K562 (cell line): Measurements from ENCODE around the gene CHPF2. TPM values are rescaled to one million over a fixed set of nuclear protein-coding genes. Genes with fewer than 3 reads are reported as not detected.

Source experiments
- ARID1B ChIP-seq: fragments of 450-650 bp; IDR thresholded peaks from 2 replicates; pipeline ENCODE4 v1.6.1; 2016; ENCODE audit warnings: antibody characterized with exemption, mild to moderate bottlenecking, inconsistent platforms
- BCL6 ChIP-seq: fragments of 250-450 bp; sonication (Bioruptor Pico); IDR thresholded peaks from 2 replicates; pipeline ENCODE4 v1.4.0; 2020
- CBFA2T2 ChIP-seq: fragments of 450-650 bp; conservative IDR thresholded peaks from 2 replicates; pipeline ENCODE4 v1.6.1; 2017; ENCODE audit warnings: mild to moderate bottlenecking
- CBFB ChIP-seq: sonication (generic); formaldehyde crosslinking; IDR thresholded peaks from 2 replicates; pipeline ENCODE4 v1.4.0; 2020; ENCODE audit warnings: mild to moderate bottlenecking, missing genetic modification reagents
- CEBPG ChIP-seq, 3 experiments: fragments of 200-800 bp in 1 of 3; sonication (Bioruptor generic) in 1 of 3; sonication (generic) in 1 of 3; formaldehyde crosslinking in 1 of 3; IDR thresholded peaks in 2 of 3; conservative IDR thresholded peaks in 1 of 3; 2 replicates each; pipeline versions ENCODE4 v1.6.1 to v1.8.0; 2016 to 2022; ENCODE audit warnings: missing compliant biosample characterization in 2 of 3, missing genetic modification characterization in 2 of 3, mild to moderate bottlenecking in 1 of 3, missing genetic modification reagents in 1 of 3
- DDX20 ChIP-seq: fragments of 450-650 bp; IDR thresholded peaks from 2 replicates; pipeline ENCODE4 v1.6.1; 2016; ENCODE audit warnings: missing genetic modification characterization, low read depth, mild to moderate bottlenecking, missing compliant biosample characterization, moderate library complexity
- DPF2 ChIP-seq: fragments of 450-650 bp; IDR thresholded peaks from 2 replicates; pipeline ENCODE4 v1.6.1; 2016
- ESRRB ChIP-seq: fragments of 250-450 bp; sonication (Bioruptor Pico); IDR thresholded peaks from 2 replicates; pipeline ENCODE4 v1.5.0; 2020; ENCODE audit warnings: mild to moderate bottlenecking, moderate library complexity, borderline replicate concordance
- FOS ChIP-seq: IDR thresholded peaks from 3 replicates; pipeline ENCODE4 v1.6.1; 2011; ENCODE audit not compliant: insufficient read length; ENCODE audit errors: extremely low read depth
- FOSL1 ChIP-seq: fragments of 200-800 bp; sonication (Bioruptor generic); conservative IDR thresholded peaks from 2 replicates; pipeline ENCODE4 v1.6.1; 2016; ENCODE audit warnings: missing genetic modification characterization, missing compliant biosample characterization
- FOXA3 ChIP-seq, 2 experiments: fragments of 450-650 bp in 1 of 2; sonication (generic) in 1 of 2; formaldehyde crosslinking; IDR thresholded peaks in 1 of 2; conservative IDR thresholded peaks in 1 of 2; 2 replicates each; pipeline versions ENCODE4 v1.4.0 to v1.8.0; 2020 to 2022; ENCODE audit warnings: mild to moderate bottlenecking in 2 of 2, missing genetic modification reagents in 1 of 2
- HCFC1 ChIP-seq: IDR thresholded peaks from 2 replicates; pipeline ENCODE4 v1.6.1; 2012; ENCODE audit warnings: low read depth, low read length, improper control_type of control experiment
- MBD1 ChIP-seq: fragments of 250-450 bp; sonication (Bioruptor Pico); IDR thresholded peaks from 2 replicates; pipeline ENCODE4 v1.8.0; 2022; ENCODE audit warnings: inconsistent platforms
- MNT ChIP-seq, 2 experiments: fragments of 450-650 bp; conservative IDR thresholded peaks; 2 replicates each; pipeline ENCODE4 v1.6.1; 2017; ENCODE audit warnings: mild to moderate bottlenecking in 2 of 2, moderate library complexity in 2 of 2
- MYNN ChIP-seq, 2 experiments: sonication (generic); formaldehyde crosslinking in 1 of 2; IDR thresholded peaks; 2 replicates each; pipeline versions ENCODE4 v1.5.0 to v1.6.1; 2016 to 2020; ENCODE audit warnings: antibody characterized with exemption in 1 of 2, missing genetic modification reagents in 1 of 2
- POLR2AphosphoS5 ChIP-seq: IDR thresholded peaks from 2 replicates; pipeline ENCODE4 v1.6.1; 2011; ENCODE audit warnings: mild to moderate bottlenecking, low read depth, low read length, moderate library complexity; ENCODE audit not compliant: control insufficient read depth, insufficient read depth
- POLR3G ChIP-seq: IDR thresholded peaks from 2 replicates; pipeline ENCODE4 v1.6.1; 2011; ENCODE audit not compliant: insufficient read length, insufficient replicate concordance; ENCODE audit errors: extremely low read depth
- TFAP4 ChIP-seq: sonication (generic); formaldehyde crosslinking; IDR thresholded peaks from 2 replicates; pipeline ENCODE4 v1.8.0; 2022; ENCODE audit warnings: missing genetic modification reagents, mild to moderate bottlenecking, moderate library complexity, borderline replicate concordance
- TRIM24 ChIP-seq, 2 experiments: fragments of 450-650 bp; IDR thresholded peaks; 2 replicates each; pipeline ENCODE4 v1.6.1; 2016
- ZFP91 ChIP-seq: sonication (generic); formaldehyde crosslinking; IDR thresholded peaks from 2 replicates; pipeline ENCODE4 v1.8.0; 2022; ENCODE audit warnings: mild to moderate bottlenecking, missing genetic modification reagents
- polyA plus RNA-seq, 8 experiments: library from polyadenylated mRNA; depleted of rRNA in 4 of 8; stranded (reverse) in 5 of 8; unstranded in 3 of 8; fragments of >200 nt; fragmentation: Nextera tagmentation in 2 of 8; fragmentation: Illumina TruSeq in 1 of 8; extraction: Ambion mirVana in 2 of 8; extraction: Trizol in 1 of 8; gene quantifications; 2 replicates each; pipeline versions ENCODE4 v1.2.1 to v1.2.3, GENCODE V29; 2011 to 2014; ENCODE audit warnings: inconsistent platforms in 1 of 8, missing spikeins in 1 of 8
- total RNA-seq, 7 experiments: library from RNA; depleted of rRNA in 6 of 7; stranded (reverse); fragments of >200 nt in 6 of 7; fragmentation: Illumina TruSeq in 2 of 7; extraction: Trizol in 2 of 7; gene quantifications; 2 replicates each; pipeline versions ENCODE4 v1.2.1 to v1.2.3, GENCODE V29; 2011 to 2021; ENCODE audit warnings: low replicate concordance in 1 of 7
- TF ChIP-seq, protein P1 (sequence below): sonication (generic); formaldehyde crosslinking; IDR thresholded peaks from 2 replicates; pipeline ENCODE4 v1.9.0; 2022; ENCODE audit warnings: mild to moderate bottlenecking, missing genetic modification reagents

CHPF2 gene
- total and polyA plus RNA-seq, 9 of the 15 experiments (the other 6 are each of a cell fraction or from before 2014, with no cell fraction given) = 0.08 to 32.8 (median 10.5) TPM

DNA sequence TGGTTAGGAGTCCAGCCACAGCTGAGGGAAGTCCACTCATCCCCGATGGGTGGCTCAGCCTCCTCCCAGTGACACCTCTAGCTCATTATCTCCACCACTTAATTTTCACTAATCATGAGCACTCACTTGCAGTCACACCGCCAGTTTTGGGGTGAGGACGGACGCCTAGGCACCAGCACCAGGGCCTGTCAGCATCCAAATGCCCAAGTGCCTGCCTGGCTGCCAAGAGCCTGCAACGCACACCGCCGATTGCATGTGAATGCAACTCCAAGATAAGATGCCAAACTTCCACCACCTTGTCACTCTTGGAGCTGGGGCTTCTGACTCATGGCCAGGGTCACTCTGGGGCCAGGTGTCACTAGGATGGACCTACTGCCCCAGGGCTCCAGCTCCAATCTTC, 40.6 kb downstream of the CHPF2 start (continued):
- TF ChIP-seq MBD1 (CRISPR knock-in tag) (no peak), BCL6 (no peak), FOSL1 (peak; percentile 77), ARID1B (peak; percentile 68), TFAP4 (CRISPR knock-in tag) (0 out of 2 replicates have a peak, but pooled peaks have one; percentile 23), ESRRB (no peak), DPF2 (0 out of 2 replicates have a peak, but pooled peaks have one; percentile 12), ZFP91 (CRISPR knock-in tag) (0 out of 2 replicates have a peak, but pooled peaks have one; percentile 41), CBFB (0 out of 2 replicates have a peak, but pooled peaks have one; percentile 23), TRIM24 (IDR thresholded peaks at IDR 0.05) (peak; percentile 21 to 45; a peak in 1 of 4 replicates), HCFC1 (no peak), MYNN (IDR thresholded peaks at IDR 0.05) (0 out of 2 replicates have a peak, but pooled peaks have one; percentile 21), MYNN (CRISPR knock-in tag; IDR thresholded peaks at IDR 0.05) (no peak), DDX20 (tag) (no peak), FOS (no peak), POLR3G (no peak), FOXA3 (CRISPR knock-in tag; conservative IDR thresholded peaks at IDR 0.05 in 1 of 2, IDR thresholded peaks at IDR 0.05 in 1 of 2) (peak in 1 of 2 experiments; percentile 34; a peak in 1 of 4 replicates), CBFA2T2 (peak; percentile 71), CEBPG (CRISPR knock-in tag; IDR thresholded peaks at IDR 0.05) (peak; percentile 75), CEBPG (tag; conservative IDR thresholded peaks at IDR 0.05 in 1 of 2, IDR thresholded peaks at IDR 0.05 in 1 of 2) (no peak), POLR2AphosphoS5 (peak; percentile 56; the same call in 1 of the 2 replicates), MNT (conservative IDR thresholded peaks at IDR 0.05) (no peak)
- TF ChIP-seq, protein P1, sequence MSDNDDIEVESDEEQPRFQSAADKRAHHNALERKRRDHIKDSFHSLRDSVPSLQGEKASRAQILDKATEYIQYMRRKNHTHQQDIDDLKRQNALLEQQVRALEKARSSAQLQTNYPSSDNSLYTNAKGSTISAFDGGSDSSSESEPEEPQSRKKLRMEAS (CRISPR knock-in tag) = peak; percentile 62
